PC-3 (cell line): ENCODE results near the gene TEAD1. TPM values are rescaled to one million over a fixed set of nuclear protein-coding genes. Genes with fewer than 3 reads are reported as not detected.

Experiments used
- ATAC-seq: fragments of 200-7000 bp; cut with Tn5 transposase; 2 replicates; pipeline ENCODE4 v1.9.1; 2020; ENCODE audit warnings: mild to moderate bottlenecking, moderate library complexity
- BruUV-seq: library from RNA; stranded (reverse); fragments of 400-500 nt; replicated peaks from 2 replicates; lab custom pipeline; 2021; lab: Mats Ljungman, UMichigan
- CTCF ChIA-PET: fragments of 300-600 bp; sonication (Branson Sonifier 250); formaldehyde crosslinking; loops from one replicate; lab custom pipeline; 2022; ENCODE audit warnings: antibody characterized with exemption; lab: Charles Lee
- POLR2A ChIA-PET: fragments of 300-600 bp; sonication (Branson Sonifier 250); formaldehyde crosslinking; loops from one replicate; lab custom pipeline; 2022; ENCODE audit warnings: antibody characterized with exemption; ENCODE audit not compliant: unreplicated experiment; lab: Charles Lee
- DNase-seq: peaks from one replicate; pipeline ENCODE4 v3.0.0-alpha.2; 2015
- H2AFZ ChIP-seq: fragments of 300-600 bp; sonication (generic); 2 replicates; pipeline ENCODE4 v1.6.0; 2016; ENCODE audit warnings: antibody characterized with exemption, low read length
- H3F3A ChIP-seq: fragments of 300-600 bp; sonication (generic); one replicate; pipeline ENCODE4 v1.6.0; 2017; ENCODE audit warnings: antibody characterized with exemption, low read length, control low read depth, mild to moderate bottlenecking; ENCODE audit not compliant: unreplicated experiment
- H3K27ac ChIP-seq: fragments of 300-600 bp; sonication (generic); 2 replicates; pipeline ENCODE4 v1.5.1; 2016; ENCODE audit warnings: mild to moderate bottlenecking, low read length
- H3K27me3 ChIP-seq: fragments of 300-600 bp; sonication (generic); 2 replicates; pipeline ENCODE4 v1.6.1; 2016; ENCODE audit warnings: low read length, mixed read lengths
- H3K36me3 ChIP-seq: fragments of 300-600 bp; sonication (generic); 2 replicates; pipeline ENCODE4 v1.6.1; 2016; ENCODE audit warnings: low read depth, mixed run types, low read length, mixed read lengths
- H3K4me1 ChIP-seq: fragments of 300-600 bp; sonication (generic); 2 replicates; pipeline ENCODE4 v1.5.1; 2016; ENCODE audit warnings: low read length; ENCODE audit not compliant: insufficient read depth
- H3K4me2 ChIP-seq: fragments of 300-600 bp; sonication (generic); 2 replicates; pipeline ENCODE4 v1.6.0; 2016; ENCODE audit warnings: low read length
- H3K4me3 ChIP-seq: fragments of 300-600 bp; sonication (generic); 2 replicates; pipeline ENCODE4 v1.5.1; 2016; ENCODE audit warnings: mild to moderate bottlenecking, low read length, mixed read lengths
- H3K79me2 ChIP-seq: fragments of 300-600 bp; sonication (generic); 2 replicates; pipeline ENCODE4 v1.6.1; 2017; ENCODE audit warnings: low read length, mixed read lengths
- H3K9ac ChIP-seq: fragments of 300-600 bp; sonication (generic); 2 replicates; pipeline ENCODE4 v1.6.0; 2016; ENCODE audit warnings: mild to moderate bottlenecking, low read length
- H3K9me2 ChIP-seq: fragments of 300-600 bp; sonication (generic); replicated peaks from 2 replicates; pipeline ENCODE4 v1.6.1; 2016; ENCODE audit warnings: mixed run types, low read length, mixed read lengths
- H3K9me3 ChIP-seq: fragments of 300-600 bp; sonication (generic); 2 replicates; pipeline ENCODE4 v1.6.1; 2016; ENCODE audit warnings: low read length, mixed read lengths
- H4K20me1 ChIP-seq: fragments of 300-600 bp; sonication (generic); 2 replicates; pipeline ENCODE4 v1.6.1; 2016; ENCODE audit warnings: low read length, mixed read lengths
- CTCF ChIP-seq: fragments of 300-600 bp; sonication (generic); conservative IDR thresholded peaks from 2 replicates; pipeline ENCODE4 v1.5.1; 2017; ENCODE audit warnings: antibody characterized with exemption, low read depth, mild to moderate bottlenecking, low read length
- EZH2 ChIP-seq: fragments of 300-600 bp; sonication (generic); IDR thresholded peaks from one replicate; pipeline ENCODE4 v1.6.1; 2017; ENCODE audit warnings: antibody characterized with exemption, mild to moderate bottlenecking, low read length; ENCODE audit not compliant: unreplicated experiment
- EZH2phosphoT487 ChIP-seq: fragments of 300-600 bp; sonication (generic); IDR thresholded peaks from 2 replicates; pipeline ENCODE4 v1.6.1; 2018; ENCODE audit warnings: mild to moderate bottlenecking, antibody characterized with exemption, low read length, borderline replicate concordance
- intact Hi-C: fragments of 100-400 bp; cut with micrococcal nuclease; formaldehyde crosslinking; loops from 2 replicates; pipeline ENCODE4 v1.9.0; 2023
- total RNA-seq: library from RNA; depleted of rRNA; stranded (reverse); fragments of >200 nt; gene quantifications from 2 replicates; pipeline ENCODE4 v1.2.3, GENCODE V29; 2014

Gene TEAD1
- total RNA-seq, 1 experiment from 2014 or later: 70.2 TPM

- H3F3A ChIP-seq: no peaks in the 10 kb centered on the region
- no peak overlapping the region for H3K27ac ChIP-seq
- H3K9me3 ChIP-seq: no peaks in the 10 kb centered on the region
- DNase-seq (no peak), ATAC-seq (no peak)
- ChIA-PET CTCF (no interaction called here), POLR2A (no interaction called here)
- peaks cover 7% of the 10 kb centered on the region for H3K36me3 ChIP-seq
- H3K79me2 ChIP-seq: no peaks in the 10 kb centered on the region
- no peaks in the 10 kb centered on the region for H3K4me1 ChIP-seq
- TF ChIP-seq EZH2phosphoT487 (no peak), EZH2 (no peak), CTCF (no peak)
- no peak overlapping the region for H3K9ac ChIP-seq
- no peak overlapping the region for H2AFZ ChIP-seq
- H3K27me3 ChIP-seq: no peaks in the 10 kb centered on the region
- intact Hi-C loops: no loop called here
- no TSS peak for BruUV-seq
- H3K9me2 ChIP-seq: no peaks in the 10 kb centered on the region
- no peak overlapping the region for H3K4me2 ChIP-seq
- H3K4me3 ChIP-seq: no peak overlapping the region
- H4K20me1 ChIP-seq: no peaks in the 10 kb centered on the region
Observed at GRCh38 chr11:12932485-12932884, 258.3 kb downstream of the TEAD1 start.

GRCh38 chr11:12936200-12936599, 262.0 kb downstream of the TEAD1 start:
- Histone ChIP-seq H3K9ac (no peak overlapping the region), H3K27me3 (no peaks in the 10 kb centered on the region), H3K4me3 (no peak overlapping the region), H3K4me1 (no peaks in the 10 kb centered on the region), H3K9me2 (no peaks in the 10 kb centered on the region), H3K27ac (no peak overlapping the region), H4K20me1 (no peaks in the 10 kb centered on the region), H3K36me3 (peaks cover 14% of the 10 kb centered on the region), H3K4me2 (no peak overlapping the region), H3K79me2 (no peaks in the 10 kb centered on the region), H3F3A (no peaks in the 10 kb centered on the region), H2AFZ (no peak overlapping the region), H3K9me3 (no peaks in the 10 kb centered on the region)
- ChIA-PET POLR2A (no interaction called here), CTCF (no interaction called here)
- no peak for ATAC-seq
- DNase-seq: no peak
- intact Hi-C loops: no loop called here
- TF ChIP-seq CTCF (no peak), EZH2phosphoT487 (no peak), EZH2 (no peak)
- BruUV-seq: no TSS peak

- Histone ChIP-seq H3K9me2 (no peaks in the 10 kb centered on the region), H3K4me3 (no peak overlapping the region), H3K27me3 (no peaks in the 10 kb centered on the region), H4K20me1 (no peaks in the 10 kb centered on the region), H3K4me1 (peaks cover 4% of the 10 kb centered on the region; the same call in 1 of the 2 replicates), H3K9me3 (no peaks in the 10 kb centered on the region), H3F3A (no peaks in the 10 kb centered on the region), H2AFZ (no peak overlapping the region), H3K79me2 (no peaks in the 10 kb centered on the region), H3K27ac (no peak overlapping the region), H3K4me2 (no peak overlapping the region), H3K36me3 (peaks cover 9% of the 10 kb centered on the region), H3K9ac (no peak overlapping the region)
- no peak for TF ChIP-seq EZH2
- no peak for TF ChIP-seq CTCF
- no peak for TF ChIP-seq EZH2phosphoT487
- POLR2A ChIA-PET: no interaction called here
- intact Hi-C loops: no loop called here
- TSS peak; percentile 6 for BruUV-seq
- no peak for ATAC-seq
- CTCF ChIA-PET: no interaction called here
- DNase-seq: no peak
Observed at GRCh38 chr11:12938590-12939247, 264.5 kb downstream of the TEAD1 start.
